BLaER1 (cell line): ENCODE data around the gene BBS1.
A peak's percentile ranks its signal among the peaks of the same experiment; 100 is the strongest.
"Not testable (repeated sequence)": the region's sequence is repeated elsewhere in the genome, so short reads cannot be mapped to it uniquely, and the experiment has no call there.

Experiments used
- H3K27ac ChIP-seq: shearing (Covaris generic); formaldehyde crosslinking; 2 replicates; pipeline ENCODE4 v1.8.1; 2022
- H3K27me3 ChIP-seq: shearing (Covaris generic); formaldehyde crosslinking; 2 replicates; pipeline ENCODE4 v1.8.1; 2022
- H3K36me3 ChIP-seq: shearing (Covaris generic); formaldehyde crosslinking; 2 replicates; pipeline ENCODE4 v1.8.1; 2022
- H3K4me1 ChIP-seq: shearing (Covaris generic); formaldehyde crosslinking; 2 replicates; pipeline ENCODE4 v1.8.1; 2022
- H3K4me2 ChIP-seq: shearing (Covaris generic); formaldehyde crosslinking; 2 replicates; pipeline ENCODE4 v1.8.1; 2022
- H3K4me3 ChIP-seq: shearing (Covaris generic); formaldehyde crosslinking; 2 replicates; pipeline ENCODE4 v1.8.1; 2022
- H3K9ac ChIP-seq: shearing (Covaris generic); formaldehyde crosslinking; 2 replicates; pipeline ENCODE4 v1.8.1; 2022
- H3K9me3 ChIP-seq: shearing (Covaris generic); formaldehyde crosslinking; 2 replicates; pipeline ENCODE4 v1.8.1; 2022
- H4K20me1 ChIP-seq: shearing (Covaris generic); formaldehyde crosslinking; 2 replicates; pipeline ENCODE4 v1.8.1; 2022
- Cebpa-rat ChIP-seq: shearing (Covaris generic); IDR thresholded peaks from 2 replicates; pipeline ENCODE4 v1.8.1; 2022

The BBS1 gene

DNA sequence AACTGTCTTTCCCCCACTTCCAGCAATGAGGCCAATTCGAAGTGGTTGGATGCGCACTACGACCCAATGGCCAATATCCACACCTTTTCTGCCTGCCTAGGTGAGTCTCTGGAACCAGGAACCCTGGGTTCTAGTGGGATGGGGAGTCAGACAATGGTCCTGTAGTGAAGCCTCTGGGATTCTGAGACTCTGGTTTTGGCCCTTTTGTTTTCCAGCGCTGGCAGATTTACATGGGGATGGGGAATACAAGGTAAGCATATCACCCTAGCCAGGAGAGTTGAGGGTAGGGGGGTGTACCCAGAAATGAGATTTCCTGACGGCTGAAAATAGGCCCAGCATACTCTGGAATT lies 530 bp downstream of the BBS1 start:
- H3K9ac ChIP-seq: peak overlapping the region; percentile 79
- H4K20me1 ChIP-seq: no peaks in the 10 kb centered on the region
- H3K4me3 ChIP-seq: peak overlapping the region; percentile 87
- H3K4me1 ChIP-seq: peaks cover 17% of the 10 kb centered on the region
- H3K27me3 ChIP-seq: no peaks in the 10 kb centered on the region
- H3K4me2 ChIP-seq: peak overlapping the region; percentile 99
- H3K36me3 ChIP-seq: peaks cover 69% of the 10 kb centered on the region
- H3K27ac ChIP-seq: peak overlapping the region; percentile 69; the same call in 1 of the 2 replicates
- no peak for TF ChIP-seq Cebpa-rat
- no peaks in the 10 kb centered on the region for H3K9me3 ChIP-seq

GRCh38 chr11:66523611-66524010 lies 13.2 kb downstream of the BBS1 start:
- Histone ChIP-seq H3K9me3 (no peaks in the 10 kb centered on the region), H3K4me2 (no peak overlapping the region), H3K9ac (no peak overlapping the region), H4K20me1 (no peaks in the 10 kb centered on the region), H3K27ac (no peak overlapping the region), H3K4me1 (no peaks in the 10 kb centered on the region), H3K27me3 (no peaks in the 10 kb centered on the region), H3K4me3 (no peak overlapping the region), H3K36me3 (peaks cover 86% of the 10 kb centered on the region)
- no peak for TF ChIP-seq Cebpa-rat

DNA sequence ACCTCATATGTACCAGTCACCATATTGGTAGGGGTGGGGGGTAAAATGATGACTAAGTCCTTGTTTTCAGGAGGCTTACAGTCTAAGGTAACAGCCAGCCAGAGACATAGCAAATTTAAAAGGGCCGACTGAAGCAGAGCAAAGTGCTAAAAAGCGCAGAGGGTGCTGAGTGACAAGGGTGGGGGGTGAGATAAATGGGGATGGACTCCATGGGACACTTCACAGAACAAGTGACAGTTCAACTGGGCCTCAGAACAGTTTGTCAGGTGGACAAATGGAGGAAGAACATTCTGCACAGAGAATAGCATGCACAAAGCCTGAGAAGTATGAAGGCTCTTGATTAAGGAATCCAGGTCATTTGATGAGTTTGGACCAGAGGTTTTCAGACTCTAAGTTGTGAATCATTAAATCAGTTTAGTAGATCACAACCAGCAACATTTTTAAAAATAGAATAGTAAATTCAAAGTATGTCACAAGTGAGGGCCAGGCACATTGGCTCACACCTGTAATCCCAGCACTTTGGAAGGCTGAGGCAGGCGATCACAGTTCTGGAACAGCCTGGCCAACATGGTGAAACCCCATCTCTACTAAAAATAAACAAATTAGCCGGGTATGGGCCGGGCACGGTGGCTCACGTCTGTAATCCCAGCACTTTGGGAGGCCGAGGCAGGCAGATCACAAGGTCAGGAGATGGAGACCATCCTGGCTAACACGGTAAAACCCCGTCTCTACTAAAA lies 14.0 kb downstream of the BBS1 start:
- Histone ChIP-seq H3K36me3 (peaks cover 78% of the 10 kb centered on the region), H3K4me1 (no peaks in the 10 kb centered on the region), H3K4me2 (no peak overlapping the region), H3K9me3 (no peaks in the 10 kb centered on the region), H3K27me3 (no peaks in the 10 kb centered on the region), H3K9ac (no peak overlapping the region), H3K27ac (no peak overlapping the region), H4K20me1 (no peaks in the 10 kb centered on the region), H3K4me3 (no peak overlapping the region)
- no peak for TF ChIP-seq Cebpa-rat

DNA sequence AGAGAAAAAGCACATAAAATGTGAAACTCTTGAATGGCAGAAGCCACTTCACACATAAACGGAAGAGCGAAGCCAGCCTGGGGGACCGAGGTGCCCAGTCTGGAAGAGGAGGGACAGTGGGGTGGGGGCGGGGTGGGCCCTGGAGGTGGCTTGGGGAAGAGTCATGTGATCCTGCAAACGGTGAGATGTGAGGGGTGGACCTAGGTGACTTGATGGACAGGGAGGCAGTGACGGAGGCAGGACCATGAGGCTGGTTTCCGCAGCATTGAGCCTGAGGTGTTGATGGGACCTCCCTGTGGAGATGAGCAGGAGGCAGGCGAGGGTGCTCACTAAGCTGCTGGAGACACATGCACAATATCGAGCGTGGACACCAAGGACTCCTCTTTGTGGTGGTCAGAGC lies 18.6 kb downstream of the BBS1 start:
- H3K4me3 ChIP-seq: no peak overlapping the region
- H3K9me3 ChIP-seq: no peaks in the 10 kb centered on the region
- H3K9ac ChIP-seq: no peak overlapping the region
- no peak for TF ChIP-seq Cebpa-rat
- no peak overlapping the region for H3K4me2 ChIP-seq
- no peak overlapping the region for H3K27ac ChIP-seq
- no peaks in the 10 kb centered on the region for H3K27me3 ChIP-seq
- H3K36me3 ChIP-seq: peaks cover 67% of the 10 kb centered on the region
- no peaks in the 10 kb centered on the region; the same call in 1 of the 2 replicates for H4K20me1 ChIP-seq
- no peaks in the 10 kb centered on the region for H3K4me1 ChIP-seq

DNA sequence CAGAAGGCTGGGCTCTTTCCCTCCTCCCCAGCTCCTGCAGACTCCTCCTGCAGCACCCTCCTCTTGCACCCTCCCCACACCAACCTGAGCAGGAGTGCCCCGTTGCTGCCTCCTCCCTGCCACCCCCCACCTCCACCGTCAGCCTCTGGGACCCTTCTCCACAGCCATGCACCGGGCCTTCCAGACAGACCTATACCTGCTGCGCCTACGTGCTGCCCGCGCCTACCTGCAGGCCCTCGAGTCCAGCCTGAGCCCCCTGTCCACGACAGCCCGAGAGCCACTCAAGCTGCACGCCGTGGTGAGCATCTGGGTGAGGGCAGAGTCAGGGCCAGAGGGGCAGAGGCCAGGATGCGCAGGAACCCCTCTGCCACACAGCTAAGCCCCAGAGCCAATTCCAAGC lies 19.2 kb downstream of the BBS1 start:
- no peak overlapping the region for H3K4me2 ChIP-seq
- H3K36me3 ChIP-seq: peaks cover 62% of the 10 kb centered on the region; the same call in 1 of the 2 replicates
- no peaks in the 10 kb centered on the region for H3K9me3 ChIP-seq
- no peak overlapping the region for H3K4me3 ChIP-seq
- H3K9ac ChIP-seq: no peak overlapping the region
- no peaks in the 10 kb centered on the region; the same call in 1 of the 2 replicates for H4K20me1 ChIP-seq
- H3K27me3 ChIP-seq: no peaks in the 10 kb centered on the region
- no peak for TF ChIP-seq Cebpa-rat
- H3K4me1 ChIP-seq: no peaks in the 10 kb centered on the region
- H3K27ac ChIP-seq: no peak overlapping the region

DNA sequence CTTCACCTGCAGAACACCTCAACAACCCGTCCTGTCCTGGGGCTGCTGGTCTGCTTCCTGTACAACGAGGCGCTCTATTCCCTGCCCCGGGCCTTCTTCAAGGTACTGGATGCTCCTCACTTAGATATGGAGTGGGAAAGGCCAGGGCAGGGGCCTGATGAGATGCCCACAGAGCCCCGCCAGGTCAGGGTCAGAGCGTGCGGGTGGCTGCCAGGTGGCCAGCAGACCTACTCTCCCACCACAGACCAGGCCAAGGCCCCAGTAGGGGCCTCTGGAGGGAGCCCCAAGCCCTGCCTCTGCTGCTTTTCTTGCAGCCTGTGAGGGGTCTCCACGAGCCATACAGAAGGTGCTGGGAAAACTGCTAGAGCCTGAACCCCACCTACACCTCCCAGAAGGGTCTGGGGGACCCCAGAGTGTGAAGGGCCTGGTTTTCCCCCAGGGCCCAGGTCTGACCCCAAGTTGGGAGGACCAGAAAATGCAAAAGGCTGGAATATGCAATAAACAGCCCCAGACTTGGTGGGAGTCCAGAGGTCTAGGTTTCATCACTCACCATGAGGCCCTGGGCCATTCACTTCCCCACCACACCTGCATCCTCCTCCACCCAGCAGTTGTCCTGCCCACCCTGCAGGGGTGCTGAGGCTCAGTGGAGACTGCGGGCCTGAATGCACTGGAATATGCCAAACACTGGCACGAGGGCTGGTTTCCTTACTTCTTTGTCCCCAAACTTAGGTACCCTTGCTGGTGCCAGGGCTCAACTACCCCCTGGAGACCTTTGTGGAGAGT lies 20.7 kb downstream of the BBS1 start:
- Histone ChIP-seq H3K27me3 (no peaks in the 10 kb centered on the region), H3K4me2 (no peak overlapping the region), H3K9ac (no peak overlapping the region), H3K27ac (no peak overlapping the region), H3K4me3 (no peak overlapping the region), H3K4me1 (no peaks in the 10 kb centered on the region), H3K9me3 (no peaks in the 10 kb centered on the region), H3K36me3 (peaks cover 72% of the 10 kb centered on the region), H4K20me1 (no peaks in the 10 kb centered on the region; the same call in 1 of the 2 replicates)
- no peak for TF ChIP-seq Cebpa-rat

GRCh38 chr11:66531841-66532240 lies 21.4 kb downstream of the BBS1 start:
- peaks cover 72% of the 10 kb centered on the region for H3K36me3 ChIP-seq
- H4K20me1 ChIP-seq: no peaks in the 10 kb centered on the region; the same call in 1 of the 2 replicates
- no peak overlapping the region for H3K27ac ChIP-seq
- H3K4me2 ChIP-seq: no peak overlapping the region
- no peaks in the 10 kb centered on the region for H3K4me1 ChIP-seq
- no peaks in the 10 kb centered on the region for H3K9me3 ChIP-seq
- H3K9ac ChIP-seq: no peak overlapping the region
- H3K27me3 ChIP-seq: no peaks in the 10 kb centered on the region
- no peak for TF ChIP-seq Cebpa-rat
- no peak overlapping the region for H3K4me3 ChIP-seq

DNA sequence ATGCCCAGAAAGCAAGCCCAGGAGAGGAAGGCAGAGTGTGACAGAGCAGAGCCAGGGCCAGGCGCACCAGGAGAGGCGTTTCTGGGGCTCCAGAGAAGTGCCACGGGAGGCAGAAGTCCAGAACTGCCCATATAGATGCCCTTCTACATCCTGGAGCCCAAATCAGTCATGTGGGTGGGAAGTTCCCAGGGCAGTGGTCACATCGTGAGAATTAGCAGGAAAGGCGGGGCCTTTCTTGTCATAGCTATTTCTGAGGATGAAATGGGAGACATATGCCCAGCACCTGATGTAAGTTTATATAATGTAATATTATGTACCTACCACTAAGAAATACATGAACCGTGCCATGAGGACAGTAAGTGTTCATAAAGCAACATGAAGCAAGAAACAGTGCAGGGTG lies 22.3 kb downstream of the BBS1 start:
- no peak overlapping the region for H3K4me2 ChIP-seq
- peaks cover 75% of the 10 kb centered on the region for H3K36me3 ChIP-seq
- H3K4me1 ChIP-seq: no peaks in the 10 kb centered on the region
- no peak overlapping the region for H3K9ac ChIP-seq
- TF ChIP-seq Cebpa-rat: no peak
- no peaks in the 10 kb centered on the region for H3K27me3 ChIP-seq
- H3K9me3 ChIP-seq: no peaks in the 10 kb centered on the region
- no peak overlapping the region for H3K27ac ChIP-seq
- H4K20me1 ChIP-seq: no peaks in the 10 kb centered on the region; the same call in 1 of the 2 replicates
- no peak overlapping the region for H3K4me3 ChIP-seq

GRCh38 chr11:66539170-66539869 lies 28.9 kb downstream of the BBS1 start:
- Histone ChIP-seq H3K27me3 (no peaks in the 10 kb centered on the region), H3K4me3 (no peak overlapping the region), H3K9ac (no peak overlapping the region), H3K4me1 (peaks cover 17% of the 10 kb centered on the region), H3K36me3 (peaks cover 89% of the 10 kb centered on the region), H4K20me1 (peaks cover 5% of the 10 kb centered on the region; the same call in 1 of the 2 replicates), H3K27ac (no peak overlapping the region), H3K4me2 (no peak overlapping the region), H3K9me3 (no peaks in the 10 kb centered on the region)
- TF ChIP-seq Cebpa-rat: no peak

DNA sequence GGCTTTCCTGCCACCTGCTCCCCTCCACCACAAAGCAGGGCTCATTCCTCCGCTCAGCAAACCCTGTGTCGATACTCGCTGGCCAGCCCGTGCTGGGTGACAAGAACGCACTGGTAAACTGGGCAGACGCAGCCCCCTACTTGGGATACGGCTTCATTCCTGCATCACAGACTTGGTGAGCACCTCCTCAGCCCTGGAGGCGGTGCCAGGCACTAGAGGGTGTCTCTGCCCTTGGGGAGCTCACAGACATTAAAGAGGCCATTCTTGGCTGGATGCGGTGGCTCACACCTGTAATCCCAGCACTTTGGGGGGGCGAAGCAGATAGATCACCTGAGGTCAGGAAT lies 29.4 kb downstream of the BBS1 start:
- H3K9me3 ChIP-seq: no peaks in the 10 kb centered on the region
- no peaks in the 10 kb centered on the region for H3K27me3 ChIP-seq
- H3K4me1 ChIP-seq: peaks cover 22% of the 10 kb centered on the region
- H3K27ac ChIP-seq: no peak overlapping the region
- no peak overlapping the region for H3K4me2 ChIP-seq
- peaks cover 5% of the 10 kb centered on the region; the same call in 1 of the 2 replicates for H4K20me1 ChIP-seq
- TF ChIP-seq Cebpa-rat: no peak
- no peak overlapping the region for H3K9ac ChIP-seq
- H3K36me3 ChIP-seq: peaks cover 85% of the 10 kb centered on the region
- no peak overlapping the region for H3K4me3 ChIP-seq

- not testable (repeated sequence) for H3K4me2 ChIP-seq, H3K9ac ChIP-seq, H4K20me1 ChIP-seq, H3K9me3 ChIP-seq, H3K4me3 ChIP-seq, H3K27ac ChIP-seq, H3K27me3 ChIP-seq
- peaks cover 27% of the 10 kb centered on the region for H3K4me1 ChIP-seq
- peaks cover 78% of the 10 kb centered on the region for H3K36me3 ChIP-seq
Measured at GRCh38 chr11:66540598-66540997, 30.2 kb downstream of the BBS1 start.
